HEK293 (cell line): ENCODE measurements around the gene DVL3.

Experiments
- KLF16 ChIP-seq: fragments of 450-650 bp; formaldehyde crosslinking; IDR thresholded peaks from 2 replicates; pipeline ENCODE4 v1.5.1; 2017; ENCODE audit warnings: missing biosample characterization, missing genetic modification characterization
- OSR2 ChIP-seq: fragments of 450-650 bp; formaldehyde crosslinking; IDR thresholded peaks from 2 replicates; pipeline ENCODE4 v1.5.1; 2016; ENCODE audit warnings: missing biosample characterization, missing genetic modification characterization
- OVOL3 ChIP-seq: fragments of 450-650 bp; formaldehyde crosslinking; IDR thresholded peaks from 2 replicates; pipeline ENCODE4 v1.5.1; 2016; ENCODE audit warnings: missing biosample characterization, missing genetic modification characterization
- SP2 ChIP-seq: fragments of 450-650 bp; formaldehyde crosslinking; IDR thresholded peaks from 2 replicates; pipeline ENCODE4 v1.5.1; 2016; ENCODE audit warnings: missing biosample characterization, missing genetic modification characterization
- SP7 ChIP-seq: fragments of 450-650 bp; formaldehyde crosslinking; IDR thresholded peaks from 2 replicates; pipeline ENCODE4 v1.5.1; 2016; ENCODE audit warnings: missing biosample characterization, missing genetic modification characterization
- YY1 ChIP-seq: fragments of 450-650 bp; formaldehyde crosslinking; IDR thresholded peaks from 2 replicates; pipeline ENCODE4 v1.5.1; 2018; ENCODE audit warnings: missing biosample characterization, missing genetic modification characterization
- ZBTB44 ChIP-seq: fragments of 450-650 bp; IDR thresholded peaks from 2 replicates; pipeline ENCODE4 v1.5.1; 2018; ENCODE audit warnings: missing biosample characterization, mild to moderate bottlenecking, missing genetic modification characterization
- ZFP37 ChIP-seq: fragments of 450-650 bp; formaldehyde crosslinking; IDR thresholded peaks from 2 replicates; pipeline ENCODE4 v1.5.1; 2016; ENCODE audit warnings: missing biosample characterization, missing genetic modification characterization
- ZNF133 ChIP-seq: fragments of 450-650 bp; formaldehyde crosslinking; IDR thresholded peaks from 2 replicates; pipeline ENCODE4 v1.5.1; 2016; ENCODE audit warnings: missing biosample characterization, missing genetic modification characterization
- ZNF138 ChIP-seq: fragments of 450-650 bp; formaldehyde crosslinking; IDR thresholded peaks from 2 replicates; pipeline ENCODE4 v1.5.1; 2016; ENCODE audit warnings: missing biosample characterization, missing genetic modification characterization, borderline replicate concordance
- ZNF146 ChIP-seq: fragments of 450-650 bp; formaldehyde crosslinking; IDR thresholded peaks from 2 replicates; pipeline ENCODE4 v1.5.1; 2016; ENCODE audit warnings: missing biosample characterization, missing genetic modification characterization
- ZNF148 ChIP-seq: fragments of 450-650 bp; formaldehyde crosslinking; IDR thresholded peaks from 2 replicates; pipeline ENCODE4 v1.5.0; 2017; ENCODE audit warnings: missing biosample characterization, missing genetic modification characterization, borderline replicate concordance
- ZNF341 ChIP-seq: fragments of 450-650 bp; formaldehyde crosslinking; IDR thresholded peaks from 2 replicates; pipeline ENCODE4; 2016; ENCODE audit warnings: low read depth, missing biosample characterization, missing genetic modification characterization
- ZNF350 ChIP-seq: fragments of 450-650 bp; formaldehyde crosslinking; IDR thresholded peaks from 2 replicates; pipeline ENCODE4 v1.5.0; 2017; ENCODE audit warnings: missing biosample characterization, mild to moderate bottlenecking, missing genetic modification characterization
- ZNF391 ChIP-seq: fragments of 450-650 bp; formaldehyde crosslinking; IDR thresholded peaks from 2 replicates; pipeline ENCODE4 v1.5.1; 2016; ENCODE audit warnings: low read depth, missing biosample characterization, missing genetic modification characterization, borderline replicate concordance
- ZNF548 ChIP-seq: fragments of 450-650 bp; formaldehyde crosslinking; IDR thresholded peaks from 2 replicates; pipeline ENCODE4 v1.5.1; 2016; ENCODE audit warnings: missing biosample characterization, missing genetic modification characterization
- ZNF621 ChIP-seq: fragments of 450-650 bp; formaldehyde crosslinking; IDR thresholded peaks from 2 replicates; pipeline ENCODE4 v1.5.1; 2017; ENCODE audit warnings: missing biosample characterization, missing genetic modification characterization
- ZNF624 ChIP-seq: fragments of 450-650 bp; formaldehyde crosslinking; IDR thresholded peaks from 2 replicates; pipeline ENCODE4 v1.5.1; 2017; ENCODE audit warnings: missing biosample characterization, missing genetic modification characterization
- ZNF692 ChIP-seq: fragments of 450-650 bp; formaldehyde crosslinking; IDR thresholded peaks from 2 replicates; pipeline ENCODE4 v1.5.1; 2016; ENCODE audit warnings: missing biosample characterization, missing genetic modification characterization
- ZNF701 ChIP-seq: fragments of 450-650 bp; formaldehyde crosslinking; IDR thresholded peaks from 2 replicates; pipeline ENCODE4 v1.5.1; 2016; ENCODE audit warnings: missing biosample characterization, missing genetic modification characterization
- ZNF777 ChIP-seq: fragments of 450-650 bp; formaldehyde crosslinking; IDR thresholded peaks from 2 replicates; pipeline ENCODE4 v1.5.1; 2017; ENCODE audit warnings: missing biosample characterization, missing genetic modification characterization, borderline replicate concordance
- ZNF837 ChIP-seq: fragments of 450-650 bp; formaldehyde crosslinking; IDR thresholded peaks from 2 replicates; pipeline ENCODE4 v1.5.1; 2016; ENCODE audit warnings: missing biosample characterization, missing genetic modification characterization
- ZXDB ChIP-seq: fragments of 450-650 bp; formaldehyde crosslinking; IDR thresholded peaks from 2 replicates; pipeline ENCODE4 v1.5.1; 2016; ENCODE audit warnings: missing biosample characterization, missing genetic modification characterization
- TF ChIP-seq, protein P1 (sequence below): fragments of 450-650 bp; formaldehyde crosslinking; conservative IDR thresholded peaks from 2 replicates; pipeline ENCODE4 v1.5.1; 2016; ENCODE audit warnings: low read depth, missing biosample characterization, missing genetic modification characterization
- TF ChIP-seq, protein P2 (sequence below): fragments of 450-650 bp; formaldehyde crosslinking; IDR thresholded peaks from 2 replicates; pipeline ENCODE4 v1.5.1; 2016; ENCODE audit warnings: missing biosample characterization, missing genetic modification characterization
- TF ChIP-seq, protein P3 (sequence below): fragments of 450-650 bp; formaldehyde crosslinking; IDR thresholded peaks from 2 replicates; pipeline ENCODE4 v1.5.1; 2016; ENCODE audit warnings: missing biosample characterization, missing genetic modification characterization

DVL3 gene

DNA sequence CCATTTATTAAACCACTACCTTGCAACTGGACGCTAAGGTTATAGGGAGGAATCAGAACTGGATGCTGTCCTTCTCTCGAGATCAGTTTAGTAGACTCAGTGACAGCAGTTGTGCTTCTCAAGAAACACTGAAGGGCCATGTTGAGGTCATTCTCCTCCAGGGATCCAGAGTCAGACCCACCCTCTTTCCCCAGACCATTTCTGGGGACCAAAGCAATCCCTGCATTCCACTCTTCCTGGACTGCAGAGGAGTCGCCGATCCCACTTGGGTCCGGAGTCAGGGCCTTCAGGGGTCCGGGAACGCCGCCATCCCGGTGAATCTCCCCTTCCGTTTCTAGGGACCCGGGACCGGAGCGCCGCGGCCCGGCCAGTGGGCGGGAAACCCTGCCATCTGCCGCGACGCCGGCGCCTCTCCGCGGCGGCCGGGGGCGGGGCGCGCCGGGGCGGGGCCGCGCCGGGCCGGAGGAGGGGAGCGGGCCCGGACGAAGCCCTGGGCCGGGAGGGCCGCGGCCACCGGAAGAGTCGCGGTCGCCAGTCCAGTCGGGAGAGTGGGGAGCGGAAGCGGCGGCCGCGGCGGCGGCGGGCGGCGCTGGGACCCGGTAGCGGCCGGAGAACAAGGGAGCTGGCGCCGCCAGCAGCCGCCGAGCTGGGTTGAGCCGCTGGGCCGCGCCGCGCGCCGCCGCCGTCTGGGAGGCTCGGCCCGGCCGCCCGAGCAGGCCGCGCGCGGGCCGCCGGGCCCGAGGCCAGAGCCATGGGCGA, at the start of gene DVL3 (continued):
- TF ChIP-seq, protein P1, sequence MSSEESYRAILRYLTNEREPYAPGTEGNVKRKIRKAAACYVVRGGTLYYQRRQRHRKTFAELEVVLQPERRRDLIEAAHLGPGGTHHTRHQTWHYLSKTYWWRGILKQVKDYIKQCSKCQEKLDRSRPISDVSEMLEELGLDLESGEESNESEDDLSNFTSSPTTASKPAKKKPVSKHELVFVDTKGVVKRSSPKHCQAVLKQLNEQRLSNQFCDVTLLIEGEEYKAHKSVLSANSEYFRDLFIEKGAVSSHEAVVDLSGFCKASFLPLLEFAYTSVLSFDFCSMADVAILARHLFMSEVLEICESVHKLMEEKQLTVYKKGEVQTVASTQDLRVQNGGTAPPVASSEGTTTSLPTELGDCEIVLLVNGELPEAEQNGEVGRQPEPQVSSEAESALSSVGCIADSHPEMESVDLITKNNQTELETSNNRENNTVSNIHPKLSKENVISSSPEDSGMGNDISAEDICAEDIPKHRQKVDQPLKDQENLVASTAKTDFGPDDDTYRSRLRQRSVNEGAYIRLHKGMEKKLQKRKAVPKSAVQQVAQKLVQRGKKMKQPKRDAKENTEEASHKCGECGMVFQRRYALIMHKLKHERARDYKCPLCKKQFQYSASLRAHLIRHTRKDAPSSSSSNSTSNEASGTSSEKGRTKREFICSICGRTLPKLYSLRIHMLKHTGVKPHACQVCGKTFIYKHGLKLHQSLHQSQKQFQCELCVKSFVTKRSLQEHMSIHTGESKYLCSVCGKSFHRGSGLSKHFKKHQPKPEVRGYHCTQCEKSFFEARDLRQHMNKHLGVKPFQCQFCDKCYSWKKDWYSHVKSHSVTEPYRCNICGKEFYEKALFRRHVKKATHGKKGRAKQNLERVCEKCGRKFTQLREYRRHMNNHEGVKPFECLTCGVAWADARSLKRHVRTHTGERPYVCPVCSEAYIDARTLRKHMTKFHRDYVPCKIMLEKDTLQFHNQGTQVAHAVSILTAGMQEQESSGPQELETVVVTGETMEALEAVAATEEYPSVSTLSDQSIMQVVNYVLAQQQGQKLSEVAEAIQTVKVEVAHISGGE (tag by site-specific recombination): 0 out of 2 replicates have a peak, but pooled peaks have one; percentile 33
- TF ChIP-seq ZFP37 (0 out of 2 replicates have a peak, but pooled peaks have one; percentile 40), KLF16 (no peak), ZNF777 (tag by site-specific recombination) (no peak), SP2 (peak; percentile 14; the same call in 1 of the 2 replicates), ZNF701 (tag by site-specific recombination) (no peak), ZNF350 (no peak), ZNF148 (tag by site-specific recombination) (no peak), ZBTB44 (no peak), ZNF146 (tag by site-specific recombination) (no peak), ZNF133 (tag by site-specific recombination) (no peak), ZNF138 (tag by site-specific recombination) (no peak), ZNF391 (tag by site-specific recombination) (no peak), ZNF837 (tag by site-specific recombination) (no peak), ZXDB (peak; percentile 63), SP7 (tag by site-specific recombination) (peak; percentile 49), ZNF548 (tag by site-specific recombination) (no peak), ZNF624 (no peak), OSR2 (no peak), OVOL3 (tag by site-specific recombination) (no peak), YY1 (tag by site-specific recombination) (no peak), ZNF341 (tag by site-specific recombination) (no peak), ZNF621 (tag by site-specific recombination) (no peak), ZNF692 (tag by site-specific recombination) (no peak; the same call in 1 of the 2 replicates)
- TF ChIP-seq, protein P2, sequence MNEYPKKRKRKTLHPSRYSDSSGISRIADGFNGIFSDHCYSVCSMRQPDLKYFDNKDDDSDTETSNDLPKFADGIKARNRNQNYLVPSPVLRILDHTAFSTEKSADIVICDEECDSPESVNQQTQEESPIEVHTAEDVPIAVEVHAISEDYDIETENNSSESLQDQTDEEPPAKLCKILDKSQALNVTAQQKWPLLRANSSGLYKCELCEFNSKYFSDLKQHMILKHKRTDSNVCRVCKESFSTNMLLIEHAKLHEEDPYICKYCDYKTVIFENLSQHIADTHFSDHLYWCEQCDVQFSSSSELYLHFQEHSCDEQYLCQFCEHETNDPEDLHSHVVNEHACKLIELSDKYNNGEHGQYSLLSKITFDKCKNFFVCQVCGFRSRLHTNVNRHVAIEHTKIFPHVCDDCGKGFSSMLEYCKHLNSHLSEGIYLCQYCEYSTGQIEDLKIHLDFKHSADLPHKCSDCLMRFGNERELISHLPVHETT (tag by site-specific recombination): no peak
- TF ChIP-seq, protein P3, sequence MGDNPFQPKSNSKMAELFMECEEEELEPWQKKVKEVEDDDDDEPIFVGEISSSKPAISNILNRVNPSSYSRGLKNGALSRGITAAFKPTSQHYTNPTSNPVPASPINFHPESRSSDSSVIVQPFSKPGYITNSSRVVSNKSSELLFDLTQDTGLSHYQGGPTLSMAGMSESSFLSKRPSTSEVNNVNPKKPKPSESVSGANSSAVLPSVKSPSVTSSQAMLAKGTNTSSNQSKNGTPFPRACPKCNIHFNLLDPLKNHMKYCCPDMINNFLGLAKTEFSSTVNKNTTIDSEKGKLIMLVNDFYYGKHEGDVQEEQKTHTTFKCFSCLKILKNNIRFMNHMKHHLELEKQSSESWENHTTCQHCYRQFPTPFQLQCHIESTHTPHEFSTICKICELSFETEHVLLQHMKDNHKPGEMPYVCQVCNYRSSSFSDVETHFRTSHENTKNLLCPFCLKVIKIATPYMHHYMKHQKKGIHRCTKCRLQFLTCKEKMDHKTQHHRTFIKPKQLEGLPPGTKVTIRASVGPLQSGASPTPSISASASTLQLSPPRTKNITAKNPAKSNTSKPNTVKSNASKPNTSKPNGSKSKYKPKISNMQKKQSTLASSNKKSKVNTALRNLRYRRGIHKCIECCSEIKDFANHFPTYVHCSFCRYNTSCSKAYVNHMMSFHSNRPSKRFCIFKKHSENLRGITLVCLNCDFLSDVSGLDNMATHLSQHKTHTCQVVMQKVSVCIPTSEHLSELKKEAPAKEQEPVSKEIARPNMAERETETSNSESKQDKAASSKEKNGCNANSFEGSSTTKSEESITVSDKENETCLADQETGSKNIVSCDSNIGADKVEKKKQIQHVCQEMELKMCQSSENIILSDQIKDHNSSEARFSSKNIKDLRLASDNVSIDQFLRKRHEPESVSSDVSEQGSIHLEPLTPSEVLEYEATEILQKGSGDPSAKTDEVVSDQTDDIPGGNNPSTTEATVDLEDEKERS (tag by site-specific recombination): no peak
